Measurements from ENCODE around the gene PNKP. TPM values are rescaled to one million over a fixed set of nuclear protein-coding genes. Genes with fewer than 3 reads are reported as not detected.

PNKP gene
- total and polyA plus RNA-seq, 2 of the 8 experiments (the other 6 are each of a cell fraction or from before 2014, with no cell fraction given) = 45.8 to 105 TPM

DNA sequence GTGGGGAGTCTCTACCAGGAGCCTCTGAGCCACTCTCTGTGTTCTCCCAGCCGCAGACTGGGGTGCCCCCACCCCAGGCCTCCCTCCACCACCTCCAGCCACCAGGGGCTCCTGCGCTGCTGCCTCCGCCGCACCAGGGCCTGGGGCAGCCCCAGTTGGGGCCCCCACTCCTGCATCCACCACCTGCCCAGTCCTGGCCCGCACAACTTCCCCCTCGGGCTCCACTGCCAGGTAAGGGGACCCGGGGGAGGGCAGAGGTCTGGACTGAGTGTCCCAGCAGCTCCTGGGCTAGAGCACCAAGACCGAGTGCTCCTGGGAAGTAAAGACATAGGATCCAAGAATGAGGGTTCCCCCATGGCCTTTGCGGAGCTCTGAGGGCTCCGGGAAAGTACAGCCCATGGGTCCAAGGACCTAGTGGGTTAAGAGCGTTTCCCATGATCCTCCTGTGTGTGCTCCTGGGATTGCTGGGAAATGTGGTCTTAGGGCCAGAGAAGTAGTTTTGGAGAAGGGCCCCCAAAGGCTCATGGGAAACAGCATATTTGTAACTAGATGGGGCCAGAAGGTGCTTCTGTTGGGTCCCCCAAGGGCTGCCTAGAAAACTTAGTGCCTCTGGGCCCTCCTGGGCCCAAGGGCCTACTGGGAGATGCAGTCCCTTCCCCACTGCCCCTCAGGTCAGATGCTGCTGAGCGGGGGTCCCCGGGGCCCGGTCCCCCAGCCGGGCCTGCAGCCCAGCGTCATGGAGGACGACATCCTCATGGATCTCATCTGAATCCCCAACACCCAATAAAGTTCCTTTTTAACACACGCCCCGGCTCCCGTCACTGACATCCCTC, 31.0 kb downstream of the PNKP start (continued):
- TF ChIP-seq CHD2 (IDR thresholded peaks at IDR 0.05; ENCODE audit: low read length) = no peak
- no peak for TF ChIP-seq BACH1 (IDR thresholded peaks at IDR 0.05; ENCODE audit: low read length)
- TF ChIP-seq KDM5A (IDR thresholded peaks at IDR 0.05; ENCODE audit: low read length) = no peak
- no peak for TF ChIP-seq MAFK (IDR thresholded peaks at IDR 0.05; ENCODE audit: low read depth, low read length)
- no peak for TF ChIP-seq KDM4A (IDR thresholded peaks at IDR 0.05; ENCODE audit: low read depth, low read length, severe bottlenecking)
- TF ChIP-seq RNF2 (IDR thresholded peaks at IDR 0.05; ENCODE audit: borderline replicate concordance, low read depth, low read length, missing control alignments, poor library complexity, severe bottlenecking) = no peak

Data from H1 (cell line).